GM19397 (cell line): ENCODE data around the gene ZNF687.
"Not testable (repeated sequence)": the region's sequence is repeated elsewhere in the genome, so short reads cannot be mapped to it uniquely, and the experiment has no call there.

Experiments
- ATAC-seq: cut with Tn5 transposase; IDR thresholded peaks from one replicate; pipeline ENCODE4 v1.9.1; 2021; ENCODE audit warnings: mild to moderate bottlenecking, moderate library complexity; ENCODE audit not compliant: unreplicated experiment

ZNF687 gene

GRCh38 chr1:151281969-151282882 is at the start of gene ZNF687:
ZNF687 (plus strand) TSS chr1:151282299; CDS start chr1:151286292, 3,993 bp downstream.
- peak; percentile 86 for ATAC-seq

- no peak for ATAC-seq
Observed at GRCh38 chr1:151235235-151235634, 46.9 kb upstream of the ZNF687 start.

- ATAC-seq, result no peak
Observed at GRCh38 chr1:151237678-151238466, 44.2 kb upstream of the ZNF687 start.

GRCh38 chr1:151238467-151238739 is 43.7 kb upstream of the ZNF687 start:
- ATAC-seq, result no peak

- ATAC-seq, result no peak
Observed at GRCh38 chr1:151242442-151242841, 39.7 kb upstream of the ZNF687 start.

- ATAC-seq, result no peak
Observed at GRCh38 chr1:151243683-151244216, 38.3 kb upstream of the ZNF687 start.

- no peak for ATAC-seq
Observed at GRCh38 chr1:151246786-151247185, 35.3 kb upstream of the ZNF687 start.

- no peak for ATAC-seq
Observed at GRCh38 chr1:151251656-151252470, 30.2 kb upstream of the ZNF687 start.

GRCh38 chr1:151254217-151255213 is 27.6 kb upstream of the ZNF687 start, which contains the start of gene PSMD4:
PSMD4 (plus strand) TSS chr1:151254734; CDS start chr1:151254783, 49 bp downstream.
- ATAC-seq, result peak; percentile 96

GRCh38 chr1:151255381-151255780 is 26.7 kb upstream of the ZNF687 start:
- no peak for ATAC-seq

- ATAC-seq, result no peak
Observed at GRCh38 chr1:151259351-151259750, 22.7 kb upstream of the ZNF687 start.

- no peak for ATAC-seq
Observed at GRCh38 chr1:151265446-151266236, 16.5 kb upstream of the ZNF687 start.

- ATAC-seq, result no peak
Observed at GRCh38 chr1:151266315-151266714, 15.8 kb upstream of the ZNF687 start.

- no peak for ATAC-seq
Observed at GRCh38 chr1:151266821-151267220, 15.3 kb upstream of the ZNF687 start.

GRCh38 chr1:151267760-151268159 is 14.3 kb upstream of the ZNF687 start:
- no peak for ATAC-seq

- no peak for ATAC-seq
Observed at GRCh38 chr1:151273924-151274466, 8.1 kb upstream of the ZNF687 start.

GRCh38 chr1:151275341-151275740 is 6.8 kb upstream of the ZNF687 start:
- ATAC-seq, result not testable (repeated sequence)

- no peak for ATAC-seq
Observed at GRCh38 chr1:151277249-151277648, 4.8 kb upstream of the ZNF687 start.
